NCI-H1417 (cell line): Measurements from ENCODE around the gene GPC5.
A peak's percentile ranks its signal among the peaks of the same experiment; 100 is the strongest.

Experiments used
- DNase-seq, 3 experiments: peaks; one replicate each; lab custom pipeline; 2025; lab: John Stamatoyannopoulos, UW

Gene GPC5

DNA sequence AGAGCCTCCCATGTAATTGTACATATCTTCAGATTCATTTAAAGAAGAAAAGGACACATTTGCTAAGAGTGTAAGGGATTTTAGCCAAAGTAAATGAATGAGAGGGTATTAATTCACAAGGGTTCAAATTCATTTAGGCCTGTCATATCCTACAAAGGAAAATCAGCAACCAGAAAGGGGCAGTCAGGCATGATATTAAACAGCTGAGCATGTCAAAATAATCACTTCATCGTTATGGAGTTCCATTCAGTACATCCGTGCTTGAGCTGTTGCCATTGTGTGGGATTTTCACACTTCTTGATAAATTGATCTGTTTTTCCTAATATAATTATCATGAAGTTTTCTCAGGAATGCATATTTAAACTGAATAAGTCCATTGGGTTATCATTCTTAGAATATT lies 567.1 kb downstream of the GPC5 start:
- DNase-seq = no peak

DNA sequence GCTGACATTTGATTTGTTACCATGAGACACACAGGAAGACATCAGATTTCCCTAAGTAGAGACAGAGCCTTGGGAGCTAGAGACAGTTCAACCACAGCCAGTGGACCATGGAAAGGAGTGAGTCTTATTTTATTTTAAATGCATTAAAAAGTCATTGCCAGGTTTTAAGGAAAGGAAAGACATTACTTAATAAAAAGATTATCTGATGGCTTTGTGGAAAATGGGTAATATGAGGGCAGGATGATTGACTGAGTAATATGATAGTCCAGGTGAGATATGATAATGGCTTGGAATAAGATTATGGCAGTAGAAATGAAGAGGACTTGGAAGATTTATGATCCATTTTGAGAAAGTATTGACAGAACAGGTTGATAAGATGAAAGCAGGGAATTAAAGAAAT lies 580.1 kb downstream of the GPC5 start:
- no peak for DNase-seq

DNA sequence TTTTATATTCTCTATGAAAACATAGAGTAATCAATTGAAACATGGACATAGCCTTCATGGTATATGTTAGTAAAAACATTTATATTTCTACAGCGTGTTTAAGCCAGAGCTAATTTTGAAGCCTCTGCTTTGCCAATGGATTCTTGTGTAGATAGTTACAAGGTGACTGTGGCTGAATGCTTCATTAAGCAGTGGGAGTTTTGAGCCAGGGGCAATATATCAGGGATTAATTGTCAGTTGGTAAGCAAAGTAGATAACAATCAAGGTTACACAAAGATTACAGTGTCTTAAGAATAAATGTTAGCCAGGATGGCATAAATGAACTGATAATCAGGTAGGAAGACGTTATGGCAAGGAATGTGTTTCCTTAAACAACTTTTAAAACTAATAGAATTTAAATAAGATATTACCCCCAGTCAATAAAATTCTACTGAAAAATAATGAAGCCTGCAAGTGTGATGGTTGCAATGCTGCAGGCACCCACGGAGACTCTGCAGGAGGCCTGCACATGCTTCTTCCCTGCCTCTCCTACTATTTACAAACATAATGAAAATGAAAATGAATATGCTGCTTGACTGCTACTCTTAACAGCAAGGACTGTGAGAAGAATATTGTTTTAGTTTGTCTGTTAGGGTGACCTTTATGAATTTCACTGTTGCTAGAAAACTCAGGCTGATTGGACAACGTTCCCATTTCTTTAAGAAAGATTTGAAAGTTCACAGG lies 588.5 kb downstream of the GPC5 start:
- peak in 2 of 3 experiments; percentile 72 to 93 for DNase-seq

DNA sequence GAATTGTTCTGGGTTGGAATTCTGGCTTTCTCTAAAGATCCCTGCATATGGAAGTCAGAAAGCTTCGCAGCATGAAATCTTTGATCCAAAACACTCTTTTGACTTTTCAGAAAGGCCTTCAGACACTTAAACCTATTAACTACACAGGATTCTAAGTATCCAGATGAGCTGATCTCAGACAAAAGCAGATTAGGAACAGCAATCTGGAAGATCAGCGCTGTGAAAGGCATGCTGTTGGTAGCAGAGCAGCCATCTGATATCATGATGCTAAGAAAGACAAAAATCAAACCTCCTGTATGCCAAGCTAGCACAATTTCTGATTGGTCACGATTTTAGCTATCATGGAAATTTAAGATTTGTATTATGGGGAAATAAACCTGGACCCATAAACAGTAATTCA lies 589.9 kb downstream of the GPC5 start:
- DNase-seq = no peak

DNA sequence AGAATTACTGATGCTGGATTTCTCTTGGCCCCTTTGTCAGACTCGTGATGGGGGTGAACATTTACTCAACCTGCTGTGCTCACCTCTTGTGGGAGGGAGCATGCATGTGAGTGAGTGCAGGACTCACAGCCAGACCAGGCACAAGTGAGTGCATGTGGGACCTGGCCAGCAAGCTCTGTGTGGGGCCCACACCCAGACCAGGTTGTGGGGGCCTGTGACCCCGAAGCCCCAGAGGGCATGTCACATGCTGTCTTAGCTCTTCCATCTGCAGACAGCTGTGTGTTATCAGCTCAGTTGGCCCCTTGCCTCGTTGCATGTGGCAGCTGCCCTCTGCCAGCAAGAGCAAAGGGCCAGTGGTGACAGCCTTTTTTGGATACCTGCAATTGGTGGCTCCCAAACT lies 614.4 kb downstream of the GPC5 start:
- DNase-seq = no peak

DNA sequence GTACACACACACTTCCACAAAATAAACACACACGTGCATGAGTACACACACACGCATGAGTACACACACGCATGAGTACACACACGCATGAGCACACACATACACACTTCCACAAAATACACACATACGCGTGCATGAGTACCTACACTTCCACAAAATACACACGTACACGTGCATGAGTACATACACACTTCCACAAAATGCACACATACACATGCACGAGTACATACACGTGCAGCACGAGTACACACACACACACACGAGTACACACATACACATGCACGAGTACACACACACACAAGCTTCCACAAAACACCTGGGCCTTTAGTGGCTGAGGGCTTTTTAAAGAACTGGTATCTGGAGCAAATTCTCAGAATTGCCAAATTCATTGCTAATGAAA lies 619.3 kb downstream of the GPC5 start:
- no peak for DNase-seq

DNA sequence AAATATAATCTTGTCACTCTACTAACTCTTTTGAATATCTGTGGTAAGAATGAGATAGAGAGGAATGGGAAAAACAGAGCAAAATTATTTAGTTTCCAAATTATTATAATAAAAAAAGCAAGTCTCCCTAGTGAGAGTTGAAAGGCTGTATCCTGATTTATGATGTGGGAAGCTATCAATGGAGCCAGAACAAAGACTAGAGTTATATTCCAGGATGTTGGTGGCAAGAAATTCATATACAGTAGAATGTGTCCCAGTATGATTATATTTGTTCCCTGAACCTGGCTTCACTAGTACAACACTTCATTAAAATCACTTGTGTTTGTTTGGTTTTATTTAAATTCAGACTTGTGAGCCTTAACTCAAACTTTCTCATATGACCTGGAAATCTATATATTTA lies 630.3 kb downstream of the GPC5 start:
- DNase-seq = peak in 1 of 3 experiments; percentile 53

DNA sequence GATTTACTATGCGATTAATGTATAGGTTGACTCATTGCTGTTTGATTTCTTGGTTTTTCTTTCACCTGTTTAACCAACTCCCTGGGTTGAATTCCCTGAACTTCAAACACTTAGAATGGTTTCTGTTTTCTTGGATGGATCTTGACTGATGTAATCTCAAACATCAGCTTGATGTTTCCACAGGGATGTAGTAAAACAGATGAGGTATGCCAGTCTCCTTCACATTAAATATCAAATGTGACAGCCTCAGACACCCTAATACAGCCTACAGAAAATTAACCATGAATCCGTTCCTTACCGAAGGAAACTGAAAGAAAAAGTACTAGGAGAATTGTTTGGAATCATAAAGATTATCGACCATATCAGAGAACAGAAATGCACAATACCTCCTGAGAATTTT lies 631.2 kb downstream of the GPC5 start:
- no peak for DNase-seq

DNA sequence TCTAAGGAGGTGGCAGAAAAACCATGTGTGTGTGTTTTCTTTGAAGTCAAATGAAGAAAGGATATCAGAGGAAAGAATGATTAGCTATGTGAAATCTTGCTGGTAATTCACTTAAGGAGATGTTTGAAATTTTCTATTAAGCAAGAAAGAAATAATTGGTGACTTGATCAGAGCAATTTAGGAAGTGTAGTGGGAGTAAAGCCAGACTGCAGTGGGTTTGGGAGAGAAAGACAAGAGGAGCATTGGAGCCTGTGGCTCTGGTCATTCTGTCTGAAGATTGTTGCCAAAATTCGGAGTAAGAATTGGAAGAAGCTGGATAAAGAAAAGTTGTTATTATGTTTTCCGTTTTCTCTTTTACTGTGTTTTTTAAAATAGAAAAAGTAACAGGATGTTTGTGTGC lies 640.5 kb downstream of the GPC5 start:
- DNase-seq = no peak

DNA sequence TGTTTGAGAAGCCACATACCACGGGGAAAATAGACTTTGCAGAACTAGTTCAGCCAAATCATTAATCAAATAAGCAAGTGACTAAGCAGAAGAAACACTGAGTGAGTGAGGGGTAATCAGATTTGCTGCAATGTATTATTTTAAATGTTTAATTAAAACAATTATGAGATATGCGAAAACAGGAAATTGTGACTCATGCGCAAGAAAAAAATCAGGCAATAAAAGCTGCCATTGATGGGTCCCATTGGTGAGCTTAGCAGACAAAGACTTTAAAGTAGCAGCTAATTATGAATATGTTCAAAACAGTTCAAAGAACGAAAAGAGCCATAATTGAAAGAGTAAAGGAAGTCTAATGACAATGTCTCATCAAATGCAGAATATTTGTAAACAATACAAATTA lies 644.1 kb downstream of the GPC5 start:
- DNase-seq = no peak

DNA sequence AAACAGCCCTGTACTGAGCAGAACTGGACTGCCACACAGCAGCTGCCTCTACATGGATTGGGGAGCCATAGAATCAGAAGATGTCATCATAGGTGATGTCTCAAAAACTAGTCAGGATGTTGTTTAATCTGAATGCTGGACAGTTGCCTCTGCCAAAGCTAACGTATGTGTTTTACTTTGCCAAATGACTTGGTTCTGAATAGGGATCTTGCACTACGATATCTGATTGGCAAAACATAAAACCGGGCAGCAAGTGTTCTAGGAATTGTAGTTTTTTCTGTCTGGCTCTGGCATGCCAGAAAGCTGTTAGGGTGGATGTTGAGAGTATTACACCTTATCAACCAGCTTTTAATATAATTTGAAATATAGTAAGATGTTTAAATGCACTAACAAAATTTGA lies 645.9 kb downstream of the GPC5 start:
- DNase-seq = no peak

DNA sequence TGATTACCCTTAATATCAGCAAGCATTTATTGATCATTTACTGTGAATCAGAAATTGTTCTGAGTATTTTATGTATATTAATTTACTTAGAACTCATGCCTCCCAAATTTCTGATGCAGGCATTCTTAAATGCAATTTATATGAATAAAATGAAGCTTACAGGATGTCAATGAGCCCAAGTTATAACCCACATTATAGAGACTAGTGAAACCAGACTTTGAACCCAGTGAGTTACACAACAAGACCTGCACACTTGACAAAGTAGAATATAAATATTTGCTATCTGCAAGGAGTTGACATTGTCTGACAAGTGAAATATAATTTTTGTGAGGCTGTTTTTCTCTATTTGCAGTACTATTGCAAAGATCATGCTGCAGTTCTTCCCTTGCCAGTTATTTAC lies 656.0 kb downstream of the GPC5 start:
- DNase-seq = no peak

DNA sequence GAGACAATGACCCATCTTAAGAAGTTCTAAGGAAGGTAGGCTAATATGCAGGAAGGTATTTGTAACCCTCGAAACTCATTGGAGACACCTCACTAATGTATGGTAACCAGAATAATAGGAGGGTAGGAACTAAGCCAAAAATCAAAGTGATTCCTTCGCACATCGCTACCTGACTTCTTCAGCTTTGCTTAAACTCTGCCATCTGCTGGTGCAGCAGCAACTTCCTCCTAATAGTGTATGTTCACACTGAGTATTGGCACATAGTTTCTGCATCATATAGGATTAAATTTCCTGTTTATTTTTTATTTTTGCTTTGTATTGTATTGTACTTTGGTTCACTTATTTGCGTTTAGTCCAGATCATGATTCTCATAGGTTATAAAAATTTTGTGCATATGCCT lies 676.2 kb downstream of the GPC5 start:
- DNase-seq = peak in 2 of 3 experiments; percentile 48 to 69

DNA sequence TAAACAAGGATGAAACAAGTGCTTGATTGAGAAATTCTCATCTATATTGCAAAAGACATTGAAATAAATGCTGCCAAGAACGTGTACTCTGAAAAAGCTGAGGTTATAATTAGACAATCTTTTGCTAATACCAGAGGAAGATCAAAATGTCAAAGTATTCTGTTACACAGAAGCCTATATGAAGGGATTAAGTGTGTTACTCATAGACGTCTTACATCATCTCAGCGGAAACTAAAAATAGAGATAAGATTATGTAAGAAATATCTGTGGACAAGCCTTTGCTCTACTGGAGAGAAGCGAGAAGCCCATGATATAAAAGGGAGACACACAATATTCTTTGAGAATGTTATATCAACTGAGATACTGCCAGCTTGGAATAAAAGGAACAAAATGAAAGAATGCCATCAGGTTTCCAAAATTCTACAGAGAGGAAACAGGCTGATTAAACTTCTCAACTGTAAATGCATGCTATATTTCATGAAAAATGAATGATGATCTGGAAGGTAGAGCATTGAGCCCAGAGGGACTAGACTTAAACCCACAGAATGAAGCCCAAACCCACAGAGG lies 699.0 kb downstream of the GPC5 start:
- no peak for DNase-seq

DNA sequence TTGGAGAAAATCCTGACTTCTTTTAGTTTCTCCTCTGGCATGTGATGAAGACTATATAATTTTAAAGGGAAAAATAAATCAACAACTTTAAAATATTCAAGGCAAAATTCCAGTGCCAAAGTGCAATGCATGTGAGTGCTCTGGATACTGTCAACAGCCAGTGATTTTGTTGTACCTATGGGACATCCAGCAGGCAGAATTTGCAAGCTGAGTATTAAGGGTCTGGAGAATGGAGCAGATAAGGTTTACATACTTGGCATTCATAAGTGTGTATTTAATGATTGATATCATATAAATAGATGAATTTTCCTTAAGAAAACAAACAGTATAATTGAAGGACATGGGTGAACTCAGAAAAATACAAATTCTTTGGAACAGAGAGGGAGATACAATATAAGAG lies 703.4 kb downstream of the GPC5 start:
- peak in 1 of 3 experiments; percentile 50 for DNase-seq

DNA sequence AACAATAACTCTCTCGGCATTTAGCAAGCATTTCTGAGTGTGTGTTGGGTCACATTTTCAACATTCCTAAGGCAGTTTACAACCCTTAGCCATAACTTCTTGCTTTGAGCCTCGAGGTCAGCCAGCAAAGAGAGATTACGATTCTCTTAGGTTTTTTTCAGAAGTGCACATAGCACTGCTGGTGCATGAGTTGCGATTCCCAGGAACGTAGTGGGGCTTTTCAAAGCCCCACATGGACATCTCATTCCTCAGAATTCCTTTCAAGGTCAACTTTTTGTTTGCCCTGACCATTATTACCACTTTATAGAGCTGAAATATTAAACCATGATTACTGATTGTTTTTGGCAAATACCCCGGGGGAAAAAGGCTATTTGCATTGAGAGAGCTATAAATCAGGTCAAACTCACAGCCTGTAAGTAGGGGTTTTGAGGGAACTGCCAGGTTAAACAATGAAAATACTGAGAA lies 705.3 kb downstream of the GPC5 start:
- DNase-seq = peak in 2 of 3 experiments; percentile 84 to 98

DNA sequence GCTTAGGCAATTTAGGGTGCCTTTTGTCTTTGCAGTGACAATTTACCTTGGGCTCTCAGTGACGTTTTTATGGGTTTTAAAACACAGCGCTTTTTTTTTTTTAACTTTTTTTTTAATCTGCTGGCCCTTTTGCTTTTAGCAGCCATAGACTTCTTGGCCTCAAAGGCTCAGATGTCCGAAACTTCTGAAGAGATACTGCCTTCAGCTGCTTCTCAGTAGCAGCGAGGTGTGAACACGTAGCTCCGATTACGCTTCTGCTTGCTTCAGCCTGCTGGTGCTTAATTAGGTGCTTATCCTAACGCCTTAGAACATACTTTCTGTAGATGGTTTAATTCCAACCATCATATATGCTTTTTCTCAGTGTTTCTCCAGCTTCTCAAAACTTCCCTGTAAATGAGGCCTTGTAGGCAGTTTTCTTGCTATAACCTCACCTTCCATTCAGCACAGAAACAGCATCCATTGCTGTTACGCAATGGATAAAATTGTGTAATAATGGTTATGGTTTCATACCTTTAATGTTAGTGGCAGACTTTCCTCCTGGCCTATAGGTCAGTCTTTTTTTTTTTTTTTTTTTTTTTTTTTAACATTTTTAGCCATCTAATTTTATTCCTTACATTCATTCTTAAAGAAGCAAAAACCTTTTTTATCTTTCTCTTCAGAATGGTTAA lies 723.9 kb downstream of the GPC5 start:
- peak in 1 of 3 experiments; percentile 34 for DNase-seq

DNA sequence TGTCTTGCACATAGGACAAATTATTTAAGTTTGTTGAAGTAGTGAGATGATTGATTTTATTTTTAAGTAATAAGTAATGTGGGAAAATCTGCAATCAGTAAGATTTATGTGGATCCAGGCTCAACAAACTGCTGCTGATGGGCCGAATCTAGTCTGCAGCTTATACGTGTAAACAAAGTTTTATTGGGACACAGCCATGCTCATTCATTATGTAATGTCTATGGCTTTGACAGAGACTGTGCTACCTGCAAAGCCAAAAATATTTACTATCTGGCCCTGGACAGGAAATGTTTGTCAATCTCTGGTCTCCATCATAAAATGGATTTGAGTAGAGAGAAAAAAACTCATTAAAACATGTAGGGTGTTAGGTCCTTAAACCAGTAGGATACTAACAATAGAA lies 728.0 kb downstream of the GPC5 start:
- no peak for DNase-seq

DNA sequence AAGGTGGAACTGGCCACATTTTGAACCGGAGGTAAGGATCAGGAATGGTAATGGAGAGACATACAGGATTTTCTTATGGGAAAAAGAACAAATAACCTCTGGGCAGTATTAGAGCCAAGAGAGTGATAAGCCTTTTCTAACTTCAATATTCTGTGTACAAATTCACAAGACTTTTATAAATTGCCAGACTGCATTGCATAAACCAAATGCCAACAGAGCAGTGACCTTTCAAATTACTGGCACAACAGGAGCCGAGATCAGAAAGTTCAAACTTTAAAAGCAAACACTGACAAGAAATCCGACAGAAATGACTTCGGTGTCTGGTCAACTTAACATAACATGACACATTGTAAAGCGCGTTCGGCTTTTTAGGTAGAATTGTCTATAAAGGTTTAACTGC lies 737.1 kb downstream of the GPC5 start:
- DNase-seq = no peak

DNA sequence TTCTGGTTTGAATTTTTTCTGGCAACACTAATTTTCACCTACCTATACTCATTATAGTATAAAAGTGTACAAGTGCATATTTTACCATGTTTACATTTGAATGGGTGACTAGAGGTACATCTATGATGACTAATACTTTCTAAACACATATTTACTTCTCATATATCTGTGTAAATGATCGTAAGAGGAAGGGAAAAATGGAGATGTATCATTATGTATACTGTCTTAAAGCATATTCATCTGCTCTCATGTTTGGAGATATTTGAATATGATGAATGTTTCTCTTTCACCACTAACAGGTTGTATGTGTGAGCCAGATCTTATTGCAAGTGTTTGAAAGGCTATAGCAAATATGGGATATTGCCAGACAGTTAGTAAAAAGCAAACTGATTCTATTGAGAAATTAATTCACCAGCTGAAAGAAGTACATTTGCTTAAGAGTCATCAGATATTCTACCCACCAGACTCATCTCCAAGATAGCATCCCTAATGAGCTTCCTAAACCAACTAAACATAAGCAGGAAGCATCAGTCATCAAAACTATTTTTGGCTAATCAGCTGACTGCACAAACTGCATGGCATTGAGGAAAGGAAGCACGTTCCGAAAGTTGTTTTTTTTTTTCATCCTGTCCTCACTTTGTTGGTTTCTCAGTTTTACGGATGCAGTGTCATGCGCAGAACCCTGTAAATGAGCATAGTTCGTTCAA lies 738.2 kb downstream of the GPC5 start:
- DNase-seq = no peak

DNA sequence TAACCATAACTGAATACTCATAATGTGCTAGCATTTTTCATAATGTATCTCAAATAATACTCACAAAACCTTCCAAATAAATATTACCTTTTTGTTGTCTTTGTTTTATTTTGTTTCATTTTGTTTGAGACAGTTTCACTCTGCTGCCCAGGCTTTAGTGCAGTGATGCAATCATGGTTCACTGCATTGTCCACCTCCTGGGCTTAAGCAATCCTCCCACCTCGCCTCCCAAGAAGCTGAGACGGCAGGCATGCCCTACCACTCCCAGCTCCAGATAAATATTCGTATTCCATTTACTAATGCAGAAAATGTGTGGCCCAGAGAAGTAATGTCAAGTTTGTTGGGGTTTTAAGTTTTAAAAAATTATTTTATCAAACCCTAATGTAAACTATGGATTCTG lies 739.1 kb downstream of the GPC5 start:
- DNase-seq = no peak

DNA sequence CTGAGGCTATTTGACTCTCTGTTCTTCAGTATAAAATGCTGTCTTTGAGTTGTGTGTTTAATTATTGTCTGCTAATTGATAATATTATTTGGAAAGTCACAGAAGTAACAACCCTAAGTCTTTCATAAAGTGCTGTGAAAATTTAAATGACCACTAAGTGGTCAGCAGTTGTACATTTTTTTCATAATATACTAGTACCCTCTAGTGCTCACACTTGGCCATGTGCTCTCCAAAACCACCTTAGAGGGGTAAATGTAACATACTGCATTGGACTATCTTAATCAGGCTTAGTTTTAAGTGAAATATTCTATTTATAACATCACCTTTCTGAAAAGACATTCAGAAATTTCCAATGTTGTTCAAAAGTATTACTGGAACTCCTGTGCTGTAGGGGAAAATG lies 745.3 kb downstream of the GPC5 start:
- peak in 1 of 3 experiments; percentile 48 for DNase-seq

DNA sequence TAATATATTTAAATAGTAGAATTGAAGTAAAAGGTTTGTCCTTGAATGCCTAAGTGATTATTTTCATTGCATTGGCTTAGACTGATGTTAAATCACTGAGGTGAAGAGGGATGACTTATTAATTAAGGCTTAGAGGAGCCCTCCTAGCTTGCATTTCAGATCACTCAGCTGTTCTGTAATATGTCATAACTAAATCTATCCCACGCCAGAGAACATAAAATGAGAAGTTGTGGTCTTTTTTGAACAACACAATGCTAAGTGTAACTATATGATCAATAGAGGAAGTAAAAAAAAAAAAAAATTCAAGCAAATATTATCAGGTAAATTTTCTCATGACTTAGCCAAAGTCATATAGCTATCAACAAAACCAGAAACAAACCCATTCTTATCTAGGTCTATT lies 752.2 kb downstream of the GPC5 start:
- DNase-seq = no peak
